Measurements from ENCODE around the gene NAGK. TPM values are rescaled to one million over a fixed set of nuclear protein-coding genes. Genes with fewer than 3 reads are reported as not detected.
"Not testable (repeated sequence)": the region's sequence is repeated elsewhere in the genome, so short reads cannot be mapped to it uniquely, and the experiment has no call there.

Gene NAGK
- total and polyA plus RNA-seq, 2 donors = 93.2 to 206 TPM

DNA sequence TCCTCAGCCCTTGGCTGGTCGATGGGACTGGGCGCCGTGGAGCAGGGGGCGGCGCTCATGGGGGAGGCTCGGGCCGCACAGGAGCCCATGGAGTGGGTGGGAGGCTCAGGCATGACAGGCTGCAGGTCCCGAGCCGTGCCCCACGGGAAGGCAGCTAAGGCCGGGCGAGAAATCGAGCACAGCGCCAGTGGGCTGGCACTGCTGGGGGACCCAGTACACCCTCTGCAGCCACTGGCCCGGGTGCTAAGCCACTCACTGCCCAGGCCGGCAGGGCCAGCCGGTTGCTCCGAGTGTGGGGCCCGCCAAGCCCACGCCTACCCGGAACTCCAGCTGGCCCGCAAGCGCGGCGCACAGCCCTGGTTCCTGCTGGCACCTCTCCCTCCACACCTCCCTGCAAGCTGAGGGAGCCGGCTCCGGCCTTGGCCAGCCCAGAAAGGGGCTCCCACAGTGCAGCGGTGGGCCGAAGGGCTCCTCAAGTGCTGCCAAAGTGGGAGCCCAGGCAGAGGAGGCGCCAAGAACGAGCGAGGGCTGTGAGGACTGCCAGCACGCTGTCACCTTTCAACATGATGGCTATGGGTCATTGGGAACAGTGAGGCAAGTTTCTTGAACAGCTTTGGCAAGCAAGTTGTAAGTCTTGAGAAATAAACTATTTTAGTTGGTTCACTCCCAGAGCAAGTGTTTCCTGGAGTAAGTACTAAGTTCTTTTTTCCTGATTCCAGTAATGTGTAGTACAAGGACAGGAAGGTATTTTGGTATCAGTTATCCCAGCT lies 24.2 kb downstream of the NAGK start:
- WGBS = 91% methylated on average over 33 of the region's 33 CpGs
- DNase-seq (ENCODE audit: low read depth in 6 of 9, low spot score in 9 of 9); H3K27ac ChIP-seq (ENCODE audit: low read depth in 1 of 2, low read length in 1 of 2); H3K36me3 ChIP-seq (ENCODE audit: control insufficient read depth in 2 of 2, insufficient read depth in 2 of 2, low read length in 1 of 2); H3K4me1 ChIP-seq (ENCODE audit: control insufficient read depth in 2 of 2, insufficient read depth in 2 of 2, low read length in 2 of 2); H3K9me3 ChIP-seq (ENCODE audit: control insufficient read depth in 2 of 2, insufficient read depth in 1 of 2, low read length in 1 of 2); H3K27me3 ChIP-seq (ENCODE audit: control insufficient read depth in 2 of 2, insufficient read depth in 1 of 2, low read length in 1 of 2); H3K4me3 ChIP-seq (ENCODE audit: low read length in 2 of 2): not testable (repeated sequence)

GRCh38 chr2:71100195-71100964 lies 31.9 kb downstream of the NAGK start:
- Histone ChIP-seq H3K27ac (ENCODE audit: low read depth in 1 of 2, low read length in 1 of 2) (no peak overlapping the region), H3K36me3 (ENCODE audit: control insufficient read depth in 2 of 2, insufficient read depth in 2 of 2, low read length in 1 of 2) (no peaks in the 10 kb centered on the region), H3K27me3 (ENCODE audit: control insufficient read depth in 2 of 2, insufficient read depth in 1 of 2, low read length in 1 of 2) (no peaks in the 10 kb centered on the region), H3K9me3 (ENCODE audit: control insufficient read depth in 2 of 2, insufficient read depth in 1 of 2, low read length in 1 of 2) (peaks cover 0 to 4% of the 10 kb centered on the region in 2 donors), H3K4me3 (ENCODE audit: low read length in 2 of 2) (no peak overlapping the region), H3K4me1 (ENCODE audit: control insufficient read depth in 2 of 2, insufficient read depth in 2 of 2, low read length in 2 of 2) (no peaks in the 10 kb centered on the region)
- DNase-seq (ENCODE audit: low read depth in 6 of 9, low spot score in 9 of 9) = peak in 6 of 9 donors; percentile 4 to 40 (median 12)
- WGBS = 20% methylated on average over 3 of the region's 3 CpGs

DNA sequence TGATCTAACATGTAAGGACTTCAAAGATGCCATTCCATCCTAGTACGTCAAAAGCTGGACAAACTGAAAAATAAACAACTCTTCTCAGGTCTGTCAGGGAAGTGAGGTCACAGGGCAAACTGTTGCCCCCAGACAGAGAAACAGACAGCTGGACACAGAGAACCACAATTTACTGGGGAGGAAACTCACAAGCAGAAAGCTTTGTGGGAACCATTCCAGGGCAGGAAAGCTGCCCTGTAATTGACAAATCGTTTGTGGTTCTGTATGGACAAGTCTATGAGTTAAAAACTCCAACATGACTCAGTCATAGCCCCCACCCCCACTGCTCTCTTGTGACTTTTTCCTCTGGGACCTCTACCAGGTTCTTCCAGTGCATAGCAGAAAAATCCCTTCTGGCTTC lies 33.2 kb downstream of the NAGK start:
- Histone ChIP-seq H3K27me3 (ENCODE audit: control insufficient read depth in 2 of 2, insufficient read depth in 1 of 2, low read length in 1 of 2) (no peaks in the 10 kb centered on the region), H3K27ac (ENCODE audit: low read depth in 1 of 2, low read length in 1 of 2) (no peak overlapping the region), H3K36me3 (ENCODE audit: control insufficient read depth in 2 of 2, insufficient read depth in 2 of 2, low read length in 1 of 2) (no peaks in the 10 kb centered on the region), H3K4me3 (ENCODE audit: low read length in 2 of 2) (no peak overlapping the region), H3K4me1 (ENCODE audit: control insufficient read depth in 2 of 2, insufficient read depth in 2 of 2, low read length in 2 of 2) (no peaks in the 10 kb centered on the region), H3K9me3 (ENCODE audit: control insufficient read depth in 2 of 2, insufficient read depth in 1 of 2, low read length in 1 of 2) (peaks cover 0 to 4% of the 10 kb centered on the region in 2 donors)
- WGBS = 33% methylated on average over 2 of the region's 2 CpGs
- DNase-seq (ENCODE audit: low read depth in 6 of 9, low spot score in 9 of 9) = no peak

DNA sequence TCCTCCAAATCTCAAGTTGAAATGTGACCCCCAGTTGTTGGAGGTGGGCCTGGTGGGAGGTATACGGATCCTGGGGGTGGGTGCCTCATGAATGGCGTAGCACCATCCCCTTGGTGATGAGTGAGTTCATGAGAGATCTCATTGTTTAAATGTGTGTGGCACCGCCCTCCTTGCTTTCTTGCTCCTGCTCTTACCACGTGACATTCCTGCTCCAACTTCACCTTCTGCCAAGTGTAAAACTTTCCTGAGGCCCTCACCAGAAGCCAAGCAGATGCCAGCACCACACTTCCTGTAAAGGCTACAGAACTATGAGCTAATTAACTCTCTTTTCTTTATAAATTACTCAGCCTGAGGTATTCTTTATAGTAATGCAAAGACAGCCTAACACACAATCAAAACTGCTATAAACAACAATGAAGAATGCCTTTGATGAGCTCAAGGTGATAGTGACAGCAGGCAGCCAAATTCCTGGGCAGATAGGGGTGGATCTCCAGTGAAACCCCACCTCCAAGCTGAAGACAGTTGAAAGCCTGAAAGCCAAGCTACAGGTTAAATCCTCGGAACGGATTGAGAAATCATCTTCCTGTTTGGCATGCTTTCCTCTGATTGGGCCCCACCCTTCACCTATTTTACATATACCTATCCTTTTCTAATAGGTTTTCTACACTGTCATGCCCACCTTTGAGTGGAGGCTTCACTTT lies 34.7 kb downstream of the NAGK start:
- no peaks in the 10 kb centered on the region for H3K36me3 ChIP-seq (ENCODE audit: control insufficient read depth in 2 of 2, insufficient read depth in 2 of 2, low read length in 1 of 2)
- DNase-seq (ENCODE audit: low read depth in 6 of 9, low spot score in 9 of 9) = no peak
- no peak overlapping the region for H3K27ac ChIP-seq (ENCODE audit: low read depth in 1 of 2, low read length in 1 of 2)
- H3K4me3 ChIP-seq (ENCODE audit: low read length in 2 of 2) = no peak overlapping the region
- 74% methylated on average over 6 of the region's 6 CpGs for WGBS
- no peaks in the 10 kb centered on the region for H3K4me1 ChIP-seq (ENCODE audit: control insufficient read depth in 2 of 2, insufficient read depth in 2 of 2, low read length in 2 of 2)
- peaks cover 0 to 4% of the 10 kb centered on the region in 2 donors for H3K9me3 ChIP-seq (ENCODE audit: control insufficient read depth in 2 of 2, insufficient read depth in 1 of 2, low read length in 1 of 2)
- H3K27me3 ChIP-seq (ENCODE audit: control insufficient read depth in 2 of 2, insufficient read depth in 1 of 2, low read length in 1 of 2) = no peaks in the 10 kb centered on the region

GRCh38 chr2:71103809-71104208 lies 35.4 kb downstream of the NAGK start:
- no peaks in the 10 kb centered on the region for H3K36me3 ChIP-seq (ENCODE audit: control insufficient read depth in 2 of 2, insufficient read depth in 2 of 2, low read length in 1 of 2)
- H3K9me3 ChIP-seq (ENCODE audit: control insufficient read depth in 2 of 2, insufficient read depth in 1 of 2, low read length in 1 of 2) = peaks cover 0 to 4% of the 10 kb centered on the region in 2 donors
- no peaks in the 10 kb centered on the region for H3K27me3 ChIP-seq (ENCODE audit: control insufficient read depth in 2 of 2, insufficient read depth in 1 of 2, low read length in 1 of 2)
- H3K4me3 ChIP-seq (ENCODE audit: low read length in 2 of 2) = no peak overlapping the region
- H3K27ac ChIP-seq (ENCODE audit: low read depth in 1 of 2, low read length in 1 of 2) = no peak overlapping the region
- H3K4me1 ChIP-seq (ENCODE audit: control insufficient read depth in 2 of 2, insufficient read depth in 2 of 2, low read length in 2 of 2) = no peaks in the 10 kb centered on the region
- WGBS = 96% methylated on average over 5 of the region's 5 CpGs
- DNase-seq (ENCODE audit: low read depth in 6 of 9, low spot score in 9 of 9) = no peak

DNA sequence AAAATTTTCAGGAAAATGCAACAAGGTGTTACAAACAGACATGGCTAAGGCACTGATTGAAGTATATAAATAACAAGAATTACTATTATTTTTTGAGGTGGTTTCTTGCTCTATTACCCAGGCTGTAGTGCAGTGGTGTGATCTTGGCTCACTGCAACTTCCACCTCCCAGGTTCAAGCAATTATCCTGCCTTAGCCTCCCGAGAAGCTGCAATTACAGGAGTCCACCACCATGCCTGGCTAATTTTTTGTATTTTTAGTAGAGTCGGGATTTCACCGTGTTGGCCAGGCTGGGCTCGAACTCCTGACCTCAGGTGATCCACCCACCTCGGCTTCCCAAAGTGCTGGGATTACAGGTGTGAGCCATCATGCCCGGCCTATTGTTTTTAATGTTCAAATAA lies 38.0 kb downstream of the NAGK start:
- not testable (repeated sequence) for H3K4me3 ChIP-seq (ENCODE audit: low read length in 2 of 2); H3K36me3 ChIP-seq (ENCODE audit: control insufficient read depth in 2 of 2, insufficient read depth in 2 of 2, low read length in 1 of 2); DNase-seq (ENCODE audit: low read depth in 6 of 9, low spot score in 9 of 9); H3K9me3 ChIP-seq (ENCODE audit: control insufficient read depth in 2 of 2, insufficient read depth in 1 of 2, low read length in 1 of 2); H3K27ac ChIP-seq (ENCODE audit: low read depth in 1 of 2, low read length in 1 of 2); H3K27me3 ChIP-seq (ENCODE audit: control insufficient read depth in 2 of 2, insufficient read depth in 1 of 2, low read length in 1 of 2); H3K4me1 ChIP-seq (ENCODE audit: control insufficient read depth in 2 of 2, insufficient read depth in 2 of 2, low read length in 2 of 2)
- 95% methylated on average over 6 of the region's 6 CpGs for WGBS

GRCh38 chr2:71108091-71108490 lies 39.6 kb downstream of the NAGK start:
- no peaks in the 10 kb centered on the region for H3K4me1 ChIP-seq (ENCODE audit: control insufficient read depth in 2 of 2, insufficient read depth in 2 of 2, low read length in 2 of 2)
- peaks cover 0 to 4% of the 10 kb centered on the region in 2 donors for H3K9me3 ChIP-seq (ENCODE audit: control insufficient read depth in 2 of 2, insufficient read depth in 1 of 2, low read length in 1 of 2)
- 98% methylated on average over 2 of the region's 2 CpGs for WGBS
- no peak for DNase-seq (ENCODE audit: low read depth in 6 of 9, low spot score in 9 of 9)
- no peaks in the 10 kb centered on the region for H3K36me3 ChIP-seq (ENCODE audit: control insufficient read depth in 2 of 2, insufficient read depth in 2 of 2, low read length in 1 of 2)
- H3K27ac ChIP-seq (ENCODE audit: low read depth in 1 of 2, low read length in 1 of 2) = no peak overlapping the region
- H3K4me3 ChIP-seq (ENCODE audit: low read length in 2 of 2) = no peak overlapping the region
- no peaks in the 10 kb centered on the region for H3K27me3 ChIP-seq (ENCODE audit: control insufficient read depth in 2 of 2, insufficient read depth in 1 of 2, low read length in 1 of 2)

GRCh38 chr2:71113843-71114242 lies 45.4 kb downstream of the NAGK start:
- DNase-seq (ENCODE audit: low read depth in 6 of 9, low spot score in 9 of 9) = no peak
- no peak overlapping the region for H3K4me3 ChIP-seq (ENCODE audit: low read length in 2 of 2)
- peaks cover 6 to 12% of the 10 kb centered on the region in 2 donors for H3K36me3 ChIP-seq (ENCODE audit: control insufficient read depth in 2 of 2, insufficient read depth in 2 of 2, low read length in 1 of 2)
- no peaks in the 10 kb centered on the region for H3K27me3 ChIP-seq (ENCODE audit: control insufficient read depth in 2 of 2, insufficient read depth in 1 of 2, low read length in 1 of 2)
- 98% methylated on average over 1 of the region's 1 CpG for WGBS
- H3K9me3 ChIP-seq (ENCODE audit: control insufficient read depth in 2 of 2, insufficient read depth in 1 of 2, low read length in 1 of 2) = no peaks in the 10 kb centered on the region
- H3K4me1 ChIP-seq (ENCODE audit: control insufficient read depth in 2 of 2, insufficient read depth in 2 of 2, low read length in 2 of 2) = no peaks in the 10 kb centered on the region
- no peak overlapping the region for H3K27ac ChIP-seq (ENCODE audit: low read depth in 1 of 2, low read length in 1 of 2)

GRCh38 chr2:71117063-71117462 lies 48.6 kb downstream of the NAGK start:
- Histone ChIP-seq H3K9me3 (ENCODE audit: control insufficient read depth in 2 of 2, insufficient read depth in 1 of 2, low read length in 1 of 2) (no peaks in the 10 kb centered on the region), H3K36me3 (ENCODE audit: control insufficient read depth in 2 of 2, insufficient read depth in 2 of 2, low read length in 1 of 2) (peaks cover 9 to 12% of the 10 kb centered on the region in 2 donors), H3K27me3 (ENCODE audit: control insufficient read depth in 2 of 2, insufficient read depth in 1 of 2, low read length in 1 of 2) (no peaks in the 10 kb centered on the region), H3K4me3 (ENCODE audit: low read length in 2 of 2) (no peak overlapping the region), H3K4me1 (ENCODE audit: control insufficient read depth in 2 of 2, insufficient read depth in 2 of 2, low read length in 2 of 2) (no peaks in the 10 kb centered on the region), H3K27ac (ENCODE audit: low read depth in 1 of 2, low read length in 1 of 2) (no peak overlapping the region)
- DNase-seq (ENCODE audit: low read depth in 6 of 9, low spot score in 9 of 9) = no peak
